Measurements from ENCODE around the gene GRM4.

The GRM4 gene

DNA sequence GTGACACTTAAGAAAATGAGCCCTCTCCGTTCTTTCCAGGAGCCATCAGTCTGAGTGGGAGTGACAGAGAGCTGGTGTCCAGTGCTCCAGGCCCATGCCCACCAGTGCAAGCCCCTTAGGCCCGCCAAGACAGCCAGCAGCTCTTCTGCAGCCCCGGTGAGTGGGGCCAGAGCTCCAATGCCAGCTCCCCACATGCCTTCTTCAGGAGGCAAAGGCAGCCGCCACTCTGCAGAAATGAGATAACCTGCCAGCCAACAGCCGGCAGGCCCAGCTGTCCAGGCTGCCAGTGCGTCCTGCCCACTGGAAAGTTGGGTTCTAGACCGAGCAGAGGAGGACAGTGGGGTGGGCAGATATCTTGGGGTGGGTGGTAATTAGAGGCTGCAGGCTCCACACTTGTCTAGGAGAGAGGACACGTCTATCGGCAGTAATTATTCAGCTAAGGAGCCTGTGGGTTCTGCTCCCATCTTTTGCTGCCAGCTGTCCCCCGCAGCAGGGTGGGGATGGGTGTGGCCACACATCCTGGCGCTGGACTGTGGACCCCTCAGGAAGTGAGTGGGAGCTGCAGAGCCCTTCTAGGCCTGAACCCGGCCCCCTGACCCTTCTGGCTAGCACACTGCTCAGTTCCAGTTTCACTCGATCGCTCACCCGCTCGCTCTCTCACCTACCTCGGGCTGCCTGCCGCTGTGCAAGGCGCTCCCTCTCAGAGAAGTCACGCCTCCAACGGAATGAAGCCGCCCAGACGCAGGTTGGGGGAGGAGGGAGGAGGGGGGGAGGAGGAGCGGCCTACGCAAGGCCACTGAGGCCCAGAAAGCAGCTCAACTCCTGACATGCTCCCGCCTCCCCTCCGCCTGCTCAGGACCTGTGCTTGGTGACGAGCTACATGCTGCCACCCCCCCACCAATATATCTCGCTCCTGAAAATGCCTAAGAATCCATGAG is 3.6 kb downstream of the GRM4 start:
- no peak for DNase-seq

DNA sequence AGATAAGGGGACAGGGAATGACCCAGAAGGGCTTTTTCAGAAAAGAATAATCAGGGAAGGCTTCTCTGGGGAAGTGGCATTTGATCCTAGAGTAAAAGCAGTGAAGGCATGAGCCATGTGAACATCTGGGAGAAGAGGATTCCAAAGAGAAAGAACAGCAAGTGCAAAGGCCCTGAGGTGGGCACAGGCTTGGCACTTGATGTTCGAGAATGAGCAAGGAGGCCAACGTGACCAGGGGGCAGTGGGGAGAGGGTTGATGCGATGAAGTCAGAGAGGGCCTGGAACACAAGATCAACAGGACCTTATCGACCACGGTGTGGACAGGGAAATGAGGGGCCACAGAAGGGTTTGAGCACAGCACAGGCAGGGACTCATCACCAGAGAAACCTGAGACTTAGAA is 5.8 kb downstream of the GRM4 start:
- DNase-seq, result no peak

DNA sequence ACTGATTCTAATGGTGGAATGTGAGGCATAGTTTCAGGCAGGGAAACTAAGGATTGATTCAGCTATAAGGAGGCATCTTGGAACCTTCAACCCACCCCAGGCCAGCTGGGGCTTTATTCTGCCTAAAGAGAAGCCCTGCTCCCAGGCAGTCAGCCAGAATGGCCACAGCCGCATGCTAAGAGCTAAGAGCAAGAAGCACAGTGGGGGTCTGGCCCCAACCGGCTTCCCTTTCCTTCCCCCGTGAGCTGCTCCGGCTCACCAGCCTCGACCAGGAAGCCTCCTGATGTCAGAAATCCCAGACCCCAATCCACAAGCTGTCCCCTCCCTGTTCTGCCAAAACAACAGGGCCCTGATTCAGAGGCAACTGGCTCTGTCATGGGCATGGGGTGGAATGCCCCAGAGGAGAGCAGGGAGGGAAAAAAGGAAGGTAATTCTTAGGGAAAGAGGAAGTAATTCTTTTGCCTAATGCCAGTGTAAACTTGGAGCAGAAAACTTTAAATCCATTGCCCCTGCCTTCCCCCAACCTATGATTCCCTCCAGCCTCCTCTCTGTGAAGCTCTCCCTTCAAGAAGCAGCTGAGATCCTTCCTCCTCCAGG is 6.9 kb downstream of the GRM4 start:
- DNase-seq, result no peak

GRCh38 chr6:34138191-34138590 is 7.7 kb downstream of the GRM4 start:
- DNase-seq, result no peak

- no peak for DNase-seq
Observed at GRCh38 chr6:34135541-34135940, 10.3 kb downstream of the GRM4 start.

DNA sequence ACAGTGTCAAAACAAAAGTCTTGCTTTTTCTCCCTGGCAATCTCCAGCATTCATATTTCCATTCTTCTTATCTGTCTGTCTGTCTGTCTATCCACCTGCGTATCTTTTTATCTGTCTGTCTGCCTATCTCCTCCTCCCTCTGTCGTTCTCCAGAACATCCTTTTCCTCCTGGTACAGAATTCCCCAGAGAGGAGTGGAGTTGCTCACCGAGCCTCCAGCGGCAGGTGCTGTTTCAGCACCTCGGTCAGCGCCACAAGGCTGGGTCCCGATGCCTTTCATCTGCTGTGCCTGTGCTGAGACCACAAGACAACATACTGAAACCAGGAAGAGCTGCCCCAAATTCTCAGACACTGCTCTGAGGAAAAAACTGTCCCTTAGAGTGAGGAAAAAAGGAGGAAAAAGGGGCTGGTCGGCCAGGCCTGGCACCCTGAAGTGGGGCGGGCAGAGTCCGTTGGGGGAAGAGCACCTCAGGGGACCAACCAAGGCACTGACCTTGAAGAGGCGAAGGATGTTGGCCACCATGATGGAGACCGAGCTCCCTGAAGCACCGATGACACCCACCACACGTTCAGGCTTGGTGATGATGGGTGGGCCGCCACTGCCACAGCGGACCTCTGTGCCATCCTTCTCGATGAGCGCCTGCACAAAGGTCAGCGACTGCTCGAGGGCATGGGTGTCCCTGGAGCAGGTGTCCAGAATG is 13.3 kb downstream of the GRM4 start:
- DNase-seq, result no peak

GRCh38 chr6:34131326-34132290 is 14.3 kb downstream of the GRM4 start:
- no peak for DNase-seq

GRCh38 chr6:34130862-34131261 is 15.0 kb downstream of the GRM4 start:
- no peak for DNase-seq

GRCh38 chr6:34129753-34130152 is 16.1 kb downstream of the GRM4 start:
- DNase-seq, result no peak

- DNase-seq, result no peak
Observed at GRCh38 chr6:34128045-34128444, 17.8 kb downstream of the GRM4 start.

DNA sequence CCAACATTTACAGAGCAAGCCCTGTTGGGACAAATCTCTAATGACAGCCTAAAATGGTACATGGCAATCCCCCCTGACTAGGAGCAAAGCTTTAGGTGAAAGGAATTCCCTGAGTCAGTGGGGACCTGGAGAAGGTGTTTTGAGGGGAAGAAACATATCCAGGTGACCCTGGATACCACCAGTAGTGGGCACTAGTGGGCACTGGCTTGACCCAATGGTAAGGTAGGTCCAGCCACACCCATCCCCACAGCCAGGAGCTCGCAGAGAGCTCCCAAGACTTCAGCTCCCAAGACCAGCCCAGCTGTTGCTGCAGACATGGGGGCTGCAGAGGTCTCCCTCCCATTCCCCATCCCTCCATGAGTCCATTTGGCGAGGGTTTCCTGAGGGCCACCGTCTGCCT is 19.5 kb downstream of the GRM4 start:
- no peak for DNase-seq

DNA sequence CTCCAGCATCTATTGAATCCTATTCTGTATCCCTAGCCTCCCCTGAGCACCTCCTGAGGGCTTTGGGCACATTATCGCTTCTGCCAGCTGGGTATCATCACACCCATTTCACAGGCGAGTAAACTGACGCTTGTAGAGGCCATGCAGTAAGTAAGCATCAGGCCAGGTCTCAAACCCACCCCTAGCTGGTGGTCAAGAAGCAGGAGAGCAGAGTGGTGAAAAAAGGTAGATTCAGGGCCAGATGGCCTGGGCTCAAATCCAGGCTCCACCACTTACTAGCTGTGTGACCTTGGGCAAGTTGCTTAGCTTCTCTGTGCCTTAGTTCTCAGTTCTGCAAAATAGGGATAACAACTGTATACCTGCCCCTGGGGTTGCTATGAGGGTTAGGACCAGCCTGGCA is 19.9 kb downstream of the GRM4 start:
- DNase-seq, result no peak

GRCh38 chr6:34120953-34121675 is 24.8 kb downstream of the GRM4 start:
- no peak for DNase-seq

GRCh38 chr6:34115915-34116314 is 30.0 kb downstream of the GRM4 start:
- no peak for DNase-seq

GRCh38 chr6:34115403-34115795 is 30.5 kb downstream of the GRM4 start:
- no peak for DNase-seq

DNA sequence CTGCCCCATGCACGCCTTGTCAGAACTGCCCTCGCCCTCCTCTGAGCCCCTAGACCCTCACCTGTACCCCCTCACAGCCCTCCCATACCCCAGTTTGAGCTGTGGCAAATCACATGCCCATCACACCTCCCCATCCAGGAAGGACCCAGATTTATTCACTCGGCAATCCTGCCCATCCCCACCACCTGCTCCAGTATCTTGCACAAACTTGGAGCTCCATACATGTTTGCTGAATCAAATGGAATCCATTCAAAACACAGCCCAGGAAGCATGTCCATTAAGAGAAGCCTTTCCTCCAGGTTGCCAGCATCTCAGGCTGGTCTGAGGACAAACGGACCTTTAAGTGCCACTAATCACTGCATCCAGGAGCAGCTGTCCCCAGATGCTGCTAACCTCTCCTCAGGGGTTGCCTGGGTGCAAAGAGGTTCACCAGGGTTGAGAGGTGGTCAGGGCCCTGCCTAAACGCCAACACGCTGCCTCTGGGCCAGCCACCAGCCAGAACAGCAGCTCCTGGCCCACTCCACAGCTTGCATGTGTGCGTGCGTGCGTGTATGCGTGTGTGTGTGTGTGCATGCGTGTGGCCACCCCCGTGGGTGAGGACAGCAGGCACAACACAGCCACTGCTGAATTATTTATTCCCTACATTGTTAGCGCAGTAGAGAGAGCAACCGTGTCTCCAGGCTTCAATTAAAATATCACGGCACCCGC is 31.0 kb downstream of the GRM4 start:
- no peak for DNase-seq

GRCh38 chr6:34113532-34113931 is 32.4 kb downstream of the GRM4 start:
- DNase-seq, result no peak

DNA sequence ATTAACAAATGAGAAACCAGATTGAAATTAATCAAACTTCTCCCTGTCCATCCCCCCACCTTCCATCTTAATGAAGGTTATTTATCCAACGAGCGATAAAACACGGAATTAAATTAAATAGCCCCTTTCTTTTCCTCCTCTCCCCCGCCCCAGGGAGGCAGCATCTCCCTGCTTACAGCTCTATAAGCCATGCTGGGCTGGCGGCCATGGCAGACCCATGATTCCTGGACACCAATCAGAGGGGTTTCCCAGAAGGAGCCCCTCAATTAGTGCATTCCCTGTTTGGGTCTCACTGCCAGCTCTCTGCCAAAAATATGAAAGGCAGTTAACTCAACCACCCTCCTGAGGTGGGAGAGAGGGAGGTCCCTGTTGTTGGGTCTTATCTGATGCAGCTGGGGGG is 33.8 kb downstream of the GRM4 start:
- DNase-seq, result no peak

DNA sequence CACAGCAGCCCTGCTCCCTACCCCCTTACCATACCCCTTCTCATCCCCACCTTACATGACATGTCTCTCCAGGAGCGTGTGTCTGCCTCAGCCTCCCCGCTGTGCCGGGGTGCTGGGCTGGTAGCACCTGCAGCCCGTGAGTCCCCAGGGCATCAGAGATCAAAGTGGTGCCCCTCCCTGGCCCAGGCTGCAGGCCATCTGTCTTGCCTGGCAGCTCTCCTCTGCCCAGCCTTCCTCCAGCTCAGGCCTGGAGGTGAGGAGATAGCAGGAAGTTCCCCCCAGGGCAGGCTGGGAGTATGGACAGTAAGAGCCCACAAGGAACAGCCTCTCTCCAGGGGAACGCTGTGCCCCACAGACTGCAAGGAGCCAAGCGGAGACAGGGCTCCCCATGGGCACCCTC is 35.3 kb downstream of the GRM4 start:
- DNase-seq, result no peak

DNA sequence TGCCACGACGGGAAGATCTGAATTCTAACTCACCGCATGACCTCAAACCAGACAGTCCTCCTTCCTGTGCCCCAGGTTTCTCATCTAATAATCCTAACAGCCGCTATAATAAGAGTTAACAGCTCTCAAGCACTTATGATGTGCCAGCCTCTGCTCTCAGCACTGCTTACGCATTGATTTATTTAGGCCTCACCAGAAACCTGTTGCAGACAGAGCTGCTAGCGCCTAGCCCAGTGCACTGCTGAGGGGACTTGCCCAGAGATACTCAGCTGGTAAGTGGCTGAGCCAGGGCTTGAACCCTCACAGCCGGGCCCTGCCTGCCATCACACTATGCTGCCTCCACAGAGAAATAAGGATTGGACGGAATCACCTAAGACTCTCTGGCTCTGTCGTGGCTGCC is 37.7 kb downstream of the GRM4 start:
- no peak for DNase-seq

GRCh38 chr6:34106900-34107299 is 39.0 kb downstream of the GRM4 start:
- DNase-seq, result no peak
